T-cell (primary cell): ENCODE measurements around the gene SPRR1B. TPM values are rescaled to one million over a fixed set of nuclear protein-coding genes. Genes with fewer than 3 reads are reported as not detected.
A peak's percentile ranks its signal among the peaks of the same experiment; 100 is the strongest.

Source experiments
- ATAC-seq, 4 experiments: fragments of 200-7000 bp in 3 of 4; fragments of 150-1000 bp in 1 of 4; cut with Tn5 transposase; replicated peaks in 1 of 4; 1 replicate in 3 of 4; 2 replicates in 1 of 4; pipeline ENCODE4 v1.10.0; 2021; ENCODE audit warnings: moderate library complexity in 3 of 4, mild to moderate bottlenecking in 2 of 4, moderate number of reproducible peaks in 1 of 4
- CTCF ChIA-PET, 2 donors: fragments of 300-600 bp; sonication (Branson Sonifier 250); formaldehyde crosslinking; loops; one replicate each; lab custom pipeline; 2022; ENCODE audit warnings: antibody characterized with exemption in 2 of 2; lab: Charles Lee
- POLR2A ChIA-PET, 2 donors: fragments of 300-600 bp; sonication (Branson Sonifier 250); formaldehyde crosslinking; loops; one replicate each; lab custom pipeline; 2022; ENCODE audit warnings: antibody characterized with exemption in 2 of 2; lab: Charles Lee
- DNase-seq, 35 experiments: peaks; one replicate each; pipeline versions ENCODE4 v3.0.0 to v3.0.0-alpha.2; 2013 to 2023
- H3K27ac ChIP-seq: one replicate; pipeline ENCODE4 v1.5.1; 2013; ENCODE audit warnings: low read length
- H3K27me3 ChIP-seq, 2 experiments: replicated peaks in 1 of 2; 1 replicate in 1 of 2; 2 replicates in 1 of 2; pipeline versions ENCODE4 v1.6.1 to v1.7.0; 2013; ENCODE audit warnings: low read length in 1 of 2, mixed read lengths in 1 of 2; ENCODE audit not compliant: control insufficient read depth in 2 of 2, insufficient read depth in 2 of 2; ENCODE audit errors: extremely low read depth in 1 of 2
- H3K36me3 ChIP-seq, 2 donors: 1 replicate in 1 of 2; 2 replicates in 1 of 2; pipeline versions ENCODE4 v1.6.1 to v1.7.0; 2013; ENCODE audit warnings: low read length in 1 of 2; ENCODE audit not compliant: control insufficient read depth in 2 of 2, insufficient read depth in 1 of 2; ENCODE audit errors: extremely low read depth in 1 of 2
- H3K4me1 ChIP-seq, 2 experiments: 1 replicate in 1 of 2; 2 replicates in 1 of 2; pipeline versions ENCODE4 v1.6.1 to v1.7.0; 2013; ENCODE audit warnings: low read length in 2 of 2, mixed read lengths in 1 of 2; ENCODE audit not compliant: insufficient read depth in 2 of 2, control insufficient read depth in 1 of 2; ENCODE audit errors: extremely low read depth in 1 of 2
- H3K4me3 ChIP-seq, 2 donors: 1 replicate in 1 of 2; 2 replicates in 1 of 2; pipeline versions ENCODE4 v1.5.1 to v1.7.0; 2013; ENCODE audit warnings: mild to moderate bottlenecking in 2 of 2, low read length in 1 of 2, moderate library complexity in 1 of 2; ENCODE audit not compliant: control insufficient read depth in 1 of 2; ENCODE audit errors: extremely low read depth in 1 of 2
- H3K9me3 ChIP-seq: 2 replicates; pipeline ENCODE4 v1.7.0; 2013
- H3K27ac Mint-ChIP-seq, 2 donors: one replicate each; pipeline ENCODE4 v1.8.0; 2020 to 2021; ENCODE audit warnings: mild to moderate bottlenecking in 2 of 2, mixed read lengths in 2 of 2
- H3K27me3 Mint-ChIP-seq, 2 donors: one replicate each; pipeline ENCODE4 v1.8.0; 2021 to 2022; ENCODE audit warnings: mixed read lengths in 2 of 2
- H3K36me3 Mint-ChIP-seq: one replicate; pipeline ENCODE4 v1.8.0; 2021; ENCODE audit warnings: mixed read lengths
- H3K4me1 Mint-ChIP-seq, 3 donors: one replicate each; pipeline ENCODE4 v1.8.0; 2020 to 2022; ENCODE audit warnings: mixed read lengths in 3 of 3, mild to moderate bottlenecking in 1 of 3
- H3K4me3 Mint-ChIP-seq, 3 donors: one replicate each; pipeline ENCODE4 v1.8.0; 2020 to 2022; ENCODE audit warnings: mild to moderate bottlenecking in 3 of 3, mixed read lengths in 3 of 3, moderate library complexity in 3 of 3
- H3K9me3 Mint-ChIP-seq, 3 donors: one replicate each; pipeline ENCODE4 v1.8.0; 2020 to 2022; ENCODE audit warnings: mixed read lengths in 3 of 3
- WGBS: methylation state at CpG from one replicate; pipeline ENCODE4 v1.1.5; 2013; ENCODE audit warnings: missing lambda C conversion rate; ENCODE audit not compliant: insufficient coverage; 5-methylcytosine and 5-hydroxymethylcytosine counted together
- total RNA-seq, 35 experiments: library from RNA in 6 of 35; stranded (reverse) in 6 of 35; fragments of 120-200 nt in 1 of 35; gene quantifications; one replicate each; pipeline versions ENCODE4 v1.2.1 to v1.2.4 and lab custom pipeline; 2013 to 2026

Gene SPRR1B
- total RNA-seq, 5 donors from 2014 or later (not counting 1 experiment from before 2014, with no cell fraction given), result not detected

DNA sequence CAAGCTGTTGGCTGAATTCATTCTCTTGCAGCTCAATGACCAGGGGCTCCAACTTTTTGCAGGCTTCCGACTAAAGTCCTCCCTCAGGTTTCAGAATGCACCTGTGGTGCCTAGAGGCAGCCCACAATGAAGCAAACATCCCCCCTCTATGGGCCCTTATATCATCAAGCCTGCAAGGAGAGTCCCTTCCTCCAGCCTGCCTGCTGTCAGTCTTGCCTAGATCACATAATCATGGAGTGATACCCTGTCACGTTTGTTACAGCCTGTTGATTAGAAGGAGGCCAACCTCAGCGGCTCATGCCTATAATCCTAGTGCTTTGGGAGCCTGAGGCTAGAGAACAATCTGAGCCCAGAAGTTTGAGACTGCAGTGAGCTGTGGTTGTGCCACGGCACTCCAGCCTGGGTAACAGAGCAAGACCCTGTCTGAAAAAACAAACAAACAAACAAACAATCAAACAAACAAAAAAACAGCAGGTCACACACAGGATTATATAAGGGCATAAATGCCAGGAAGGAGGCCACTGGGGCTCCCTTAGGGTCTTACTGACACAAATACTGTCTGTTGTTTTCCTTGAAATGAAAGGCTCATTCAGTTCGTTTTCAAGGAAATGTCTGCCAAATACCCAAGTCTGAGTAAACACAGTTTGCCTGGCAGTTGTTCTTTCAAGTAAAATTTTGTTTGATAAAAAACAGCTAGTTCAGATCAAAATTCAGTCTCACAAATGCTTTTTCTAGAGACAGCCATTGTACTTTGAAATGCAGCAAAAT, 34.2 kb upstream of the SPRR1B start:
- Histone ChIP-seq H3K27ac (no peak overlapping the region), H3K36me3 (no peaks in the 10 kb centered on the region), H3K4me3 (no peak overlapping the region), H3K9me3 (no peaks in the 10 kb centered on the region), H3K27me3 (peaks cover 2 to 17% of the 10 kb centered on the region in 2 experiments), H3K4me1 (no peaks in the 10 kb centered on the region)
- no peak overlapping the region for H3K27ac Mint-ChIP-seq
- H3K36me3 Mint-ChIP-seq, result no peaks in the 10 kb centered on the region
- ATAC-seq (no peak), DNase-seq (no peak)
- H3K9me3 Mint-ChIP-seq, result peaks cover 0 to 7% (median 0%) of the 10 kb centered on the region in 3 donors
- ChIA-PET POLR2A (no interaction called here), CTCF (no interaction called here)
- no peaks in the 10 kb centered on the region for H3K4me1 Mint-ChIP-seq
- 61% methylated on average over 3 of the region's 5 CpGs for WGBS
- H3K27me3 Mint-ChIP-seq, result peaks cover 29% of the 10 kb centered on the region in 2 donors
- no peak overlapping the region for H3K4me3 Mint-ChIP-seq

DNA sequence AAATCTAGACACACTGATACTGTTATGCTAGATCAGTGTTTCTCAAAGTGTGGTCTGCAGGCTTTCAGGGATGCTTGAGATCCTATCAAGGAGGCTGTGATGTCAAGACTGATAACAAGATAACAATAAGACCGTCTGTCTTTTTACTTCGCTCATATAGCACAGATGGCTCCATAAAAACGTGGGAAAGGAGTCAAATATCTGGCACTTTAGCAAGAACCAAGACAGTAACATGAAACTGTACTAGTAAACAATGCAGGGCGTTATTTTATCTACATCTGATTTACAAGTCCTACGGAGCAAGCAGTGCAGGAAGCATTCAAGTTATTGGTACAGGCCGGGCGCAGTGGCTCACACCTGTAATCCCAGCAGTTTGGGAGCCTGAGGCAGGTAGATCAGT, 33.1 kb upstream of the SPRR1B start:
- H3K4me1 ChIP-seq, result no peaks in the 10 kb centered on the region
- Mint-ChIP-seq H3K27ac (no peak overlapping the region), H3K4me3 (no peak overlapping the region), H3K36me3 (no peaks in the 10 kb centered on the region), H3K4me1 (no peaks in the 10 kb centered on the region), H3K27me3 (peaks cover 24 to 29% of the 10 kb centered on the region in 2 donors), H3K9me3 (peaks cover 0 to 7% (median 0%) of the 10 kb centered on the region in 3 donors)
- WGBS, result 50% methylated on average over 7 of the region's 7 CpGs
- ChIA-PET POLR2A (no interaction called here), CTCF (no interaction called here)
- no peak for DNase-seq
- no peak overlapping the region for H3K27ac ChIP-seq
- no peak for ATAC-seq
- H3K27me3 ChIP-seq, result peaks cover 2 to 12% of the 10 kb centered on the region in 2 experiments
- no peak overlapping the region for H3K4me3 ChIP-seq
- no peaks in the 10 kb centered on the region for H3K36me3 ChIP-seq
- no peaks in the 10 kb centered on the region for H3K9me3 ChIP-seq

DNA sequence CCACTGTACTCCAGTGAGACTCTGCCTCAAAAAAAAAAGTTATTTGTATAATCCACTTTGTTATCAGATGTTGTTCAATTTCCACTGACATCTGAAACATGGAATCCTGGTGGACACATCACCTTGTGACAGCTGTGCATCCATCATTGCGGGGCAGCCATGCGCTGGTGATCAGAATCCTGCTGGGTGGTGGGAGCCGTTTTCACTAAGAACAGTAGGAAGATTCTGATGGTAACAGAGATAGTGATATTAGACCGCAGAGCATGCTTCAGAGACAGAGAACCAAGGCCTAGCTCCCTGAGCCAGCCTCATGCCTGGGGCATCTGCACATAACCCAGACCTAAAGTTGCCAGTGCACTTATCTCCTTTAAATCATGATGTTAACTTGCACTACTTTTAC, 32.5 kb upstream of the SPRR1B start:
- POLR2A ChIA-PET, result no interaction called here
- CTCF ChIA-PET, result no interaction called here
- Mint-ChIP-seq H3K9me3 (peaks cover 0 to 7% (median 0%) of the 10 kb centered on the region in 3 donors), H3K4me1 (no peaks in the 10 kb centered on the region), H3K27me3 (peaks cover 21 to 29% of the 10 kb centered on the region in 2 donors), H3K4me3 (no peak overlapping the region), H3K27ac (no peak overlapping the region), H3K36me3 (no peaks in the 10 kb centered on the region)
- Histone ChIP-seq H3K27ac (no peak overlapping the region), H3K4me3 (no peak overlapping the region), H3K4me1 (no peaks in the 10 kb centered on the region), H3K27me3 (peaks cover 2 to 10% of the 10 kb centered on the region in 2 experiments), H3K36me3 (no peaks in the 10 kb centered on the region), H3K9me3 (no peaks in the 10 kb centered on the region)
- DNase-seq (no peak), ATAC-seq (no peak)
- 74% methylated on average over 4 of the region's 4 CpGs for WGBS

DNA sequence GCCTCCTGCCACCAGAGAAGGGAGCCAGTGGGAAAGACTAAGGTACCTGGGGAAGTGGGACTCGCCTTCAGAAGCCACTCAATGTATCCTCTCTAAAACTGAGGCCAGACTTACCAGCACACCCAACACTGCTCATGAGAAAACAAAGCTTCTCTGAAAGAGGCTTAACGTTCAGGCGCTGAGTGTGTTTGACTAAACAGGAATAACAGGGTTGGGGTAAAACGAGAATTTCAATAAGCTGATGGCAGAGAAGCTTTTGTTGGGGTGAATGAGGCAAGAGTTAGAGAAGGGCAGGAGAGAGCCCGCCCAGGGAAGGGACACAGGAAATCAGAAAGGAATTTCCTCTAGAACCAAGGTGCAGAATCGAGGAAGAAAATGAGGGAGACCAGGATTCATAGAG, 31.2 kb upstream of the SPRR1B start:
- Mint-ChIP-seq H3K4me3 (no peak overlapping the region), H3K4me1 (no peaks in the 10 kb centered on the region), H3K27ac (no peak overlapping the region), H3K27me3 (peaks cover 21 to 29% of the 10 kb centered on the region in 2 donors), H3K9me3 (peaks cover 0 to 7% (median 0%) of the 10 kb centered on the region in 3 donors), H3K36me3 (no peaks in the 10 kb centered on the region)
- WGBS, result 70% methylated on average over 5 of the region's 6 CpGs
- H3K4me1 ChIP-seq, result no peaks in the 10 kb centered on the region
- no peak overlapping the region for H3K4me3 ChIP-seq
- H3K27ac ChIP-seq, result no peak overlapping the region
- no peaks in the 10 kb centered on the region for H3K36me3 ChIP-seq
- ChIA-PET POLR2A (no interaction called here), CTCF (no interaction called here)
- DNase-seq (no peak), ATAC-seq (no peak)
- peaks cover 2 to 10% of the 10 kb centered on the region in 2 experiments for H3K27me3 ChIP-seq
- H3K9me3 ChIP-seq, result no peaks in the 10 kb centered on the region

DNA sequence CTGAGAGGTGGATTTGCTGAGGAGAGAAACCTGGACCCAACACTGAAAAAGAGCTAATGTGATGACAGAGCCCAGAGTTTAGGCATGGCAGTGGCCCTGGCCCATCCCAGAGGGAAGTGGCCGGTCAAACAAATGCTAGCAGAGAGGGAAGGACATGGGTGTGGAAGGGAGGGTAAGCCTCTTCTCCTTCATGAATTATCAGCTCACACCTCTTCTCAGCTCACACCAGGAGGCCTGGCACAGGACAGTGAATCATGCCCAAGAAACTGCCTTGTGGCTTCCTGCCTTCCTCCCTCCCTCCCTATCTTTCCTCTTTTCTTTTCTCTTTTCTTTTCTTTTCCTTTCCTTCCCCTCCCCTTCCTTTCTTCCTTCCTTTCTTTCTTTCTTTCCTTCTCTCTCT, 30.7 kb upstream of the SPRR1B start:
- Mint-ChIP-seq H3K27ac (peak overlapping the region in 1 of 2 donors; percentile 16), H3K4me3 (no peak overlapping the region), H3K9me3 (peaks cover 0 to 4% (median 0%) of the 10 kb centered on the region in 3 donors), H3K4me1 (no peaks in the 10 kb centered on the region), H3K36me3 (no peaks in the 10 kb centered on the region), H3K27me3 (peaks cover 21 to 28% of the 10 kb centered on the region in 2 donors)
- H3K27me3 ChIP-seq, result peaks cover 2 to 10% of the 10 kb centered on the region in 2 experiments
- no peak overlapping the region for H3K27ac ChIP-seq
- H3K36me3 ChIP-seq, result no peaks in the 10 kb centered on the region
- WGBS, result no CpG with 5 or more reads among the region's 1 CpG
- H3K4me3 ChIP-seq, result no peak overlapping the region
- H3K4me1 ChIP-seq, result no peaks in the 10 kb centered on the region
- H3K9me3 ChIP-seq, result no peaks in the 10 kb centered on the region
- ATAC-seq (no peak), DNase-seq (no peak)
- CTCF ChIA-PET, result interaction anchor here in 1 of 2 donors (0.7 kb wide), 1 partner anchor 8 kb away, joined by 14 read pairs; no protein-coding TSS in a partner anchor
- POLR2A ChIA-PET, result no interaction called here

DNA sequence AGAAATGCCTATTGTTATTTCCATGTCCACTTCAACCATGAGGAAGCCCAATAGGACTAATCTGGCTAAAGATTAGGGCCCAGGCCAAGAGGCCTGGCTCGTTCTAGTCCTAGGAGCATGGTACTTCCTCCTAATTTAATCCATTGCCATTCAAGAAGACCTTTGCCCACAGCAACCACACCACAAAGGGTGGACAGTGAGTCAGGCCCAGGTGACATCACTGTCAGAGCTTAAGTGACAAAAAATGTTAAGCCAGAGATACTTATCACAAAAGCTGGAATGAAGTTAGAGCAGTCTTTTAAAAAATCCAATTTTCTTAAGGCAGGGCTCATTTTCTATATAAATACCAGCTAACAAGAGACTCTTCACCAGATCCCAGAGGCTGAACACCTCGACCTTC, 29.6 kb upstream of the SPRR1B start, which contains the start of gene SPRR3:
SPRR3 (plus strand) TSS at position 368 of the 400 bp plus-strand sequence. CDS start 1,272 bp downstream, outside the sequence.
- Histone ChIP-seq H3K27ac (no peak within 1 kb of the TSS), H3K4me3 (no peak within 1 kb of the TSS), H3K36me3 (no peaks in the 10 kb centered on the region), H3K9me3 (no peaks in the 10 kb centered on the region), H3K27me3 (peaks cover 0 to 10% of the 10 kb centered on the region in 2 experiments), H3K4me1 (no peaks in the 10 kb centered on the region)
- Mint-ChIP-seq H3K27me3 (peaks cover 21 to 24% of the 10 kb centered on the region in 2 donors), H3K36me3 (no peaks in the 10 kb centered on the region), H3K9me3 (no peaks in the 10 kb centered on the region), H3K4me1 (no peaks in the 10 kb centered on the region), H3K27ac (peak within 1 kb of the TSS in 1 of 2 donors; percentile 16), H3K4me3 (no peak within 1 kb of the TSS)
- DNase-seq, result no peak
- ChIA-PET POLR2A (no interaction called here), CTCF (no interaction called here)
- ATAC-seq, result no peak
- WGBS, result 80% methylated on average over 1 of the region's 2 CpGs
